SK-N-SH (cell line): Measurements from ENCODE around the gene CLMN. TPM values are rescaled to one million over a fixed set of nuclear protein-coding genes. Genes with fewer than 3 reads are reported as not detected.

Experiments
- CTCF ChIA-PET: fragments of 300-600, 350-600 bp; formaldehyde crosslinking; extraction: SDS; loops from one replicate; lab custom pipeline; 2021; lab: Yijun Ruan, JAX
- POLR2A ChIA-PET: fragments of 350-600 bp; sonication (Branson Sonifier 250); formaldehyde crosslinking; extraction: SDS; loops from one replicate; lab custom pipeline; 2020; ENCODE audit warnings: antibody characterized with exemption, inconsistent platforms; lab: Yijun Ruan, JAX
- DNase-seq: peaks from one replicate; pipeline ENCODE4 v3.0.0; 2012
- H2AFZ ChIP-seq: fragments of 200-600 bp; sonication (generic); 2 replicates; pipeline ENCODE4 v1.8.1; 2016; ENCODE audit warnings: antibody characterized with exemption, mild to moderate bottlenecking, low read depth
- H3F3A ChIP-seq: fragments of 200-600 bp; sonication (generic); replicated peaks from 2 replicates; pipeline ENCODE3; 2016; ENCODE audit warnings: antibody characterized with exemption, mild to moderate bottlenecking; ENCODE audit not compliant: insufficient read depth
- H3K27ac ChIP-seq, 2 experiments: fragments of 200-500 bp in 1 of 2; fragments of 200-600 bp in 1 of 2; sonication (Bioruptor generic) in 1 of 2; sonication (generic), shearing (Covaris generic) in 1 of 2; 2 replicates each; pipeline versions ENCODE4 v1.5.1 to v1.6.1; 2014 to 2016; ENCODE audit warnings: low read depth in 2 of 2, inconsistent platforms in 1 of 2, low read length in 1 of 2, mild to moderate bottlenecking in 1 of 2, mixed read lengths in 1 of 2
- H3K27me3 ChIP-seq: fragments of 200-600 bp; sonication (generic), shearing (Covaris generic); 2 replicates; pipeline ENCODE4 v1.6.1; 2016; ENCODE audit warnings: mixed run types; ENCODE audit not compliant: insufficient read depth
- H3K36me3 ChIP-seq, 2 experiments: fragments of 200-500 bp in 1 of 2; fragments of 200-600 bp in 1 of 2; sonication (Bioruptor generic) in 1 of 2; sonication (generic) in 1 of 2; replicated peaks in 1 of 2; 2 replicates each; pipeline versions ENCODE3 to v1.5.1; 2014 to 2016; ENCODE audit warnings: low read length in 1 of 2, mild to moderate bottlenecking in 1 of 2; ENCODE audit not compliant: insufficient read depth in 2 of 2, control insufficient read depth in 1 of 2
- H3K4me1 ChIP-seq, 2 experiments: fragments of 200-500 bp in 1 of 2; fragments of 200-600 bp in 1 of 2; sonication (Bioruptor generic) in 1 of 2; sonication (generic), shearing (Covaris generic) in 1 of 2; 2 replicates each; pipeline versions ENCODE4 v1.5.1 to v1.6.1; 2014 to 2016; ENCODE audit warnings: low read depth in 1 of 2, low read length in 1 of 2, mixed run types in 1 of 2; ENCODE audit not compliant: insufficient read depth in 2 of 2, control insufficient read depth in 1 of 2
- H3K4me2 ChIP-seq: fragments of 200-600 bp; sonication (generic), shearing (Covaris generic); 2 replicates; pipeline ENCODE4 v1.6.1; 2017; ENCODE audit warnings: mixed run types
- H3K4me3 ChIP-seq, 2 experiments: fragments of 200-500 bp in 1 of 2; fragments of 200-600 bp in 1 of 2; sonication (Bioruptor generic) in 1 of 2; sonication (generic), shearing (Covaris generic) in 1 of 2; 2 replicates each; pipeline versions ENCODE4 v1.5.1 to v1.8.1; 2014 to 2016; ENCODE audit warnings: low read depth in 2 of 2, inconsistent platforms in 1 of 2, low read length in 1 of 2, mild to moderate bottlenecking in 1 of 2, mixed read lengths in 1 of 2, moderate library complexity in 1 of 2
- H3K79me2 ChIP-seq: fragments of 200-600 bp; sonication (generic); 2 replicates; pipeline ENCODE4 v1.8.1; 2017; ENCODE audit warnings: mild to moderate bottlenecking; ENCODE audit not compliant: insufficient read depth
- H3K9ac ChIP-seq: fragments of 200-600 bp; sonication (generic); 2 replicates; pipeline ENCODE4 v1.6.1; 2017; ENCODE audit warnings: mixed run types
- H3K9me2 ChIP-seq: fragments of 200-600 bp; sonication (generic); 2 replicates; pipeline ENCODE4 v1.6.1; 2017; ENCODE audit warnings: mixed run types
- H3K9me3 ChIP-seq: fragments of 200-600 bp; sonication (generic); 2 replicates; pipeline ENCODE4 v1.6.1; 2017; ENCODE audit warnings: mixed run types, mild to moderate bottlenecking, moderate library complexity
- H4K20me1 ChIP-seq: fragments of 200-600 bp; sonication (generic); 2 replicates; pipeline ENCODE4 v1.6.1; 2017; ENCODE audit warnings: mild to moderate bottlenecking, mixed run types; ENCODE audit not compliant: insufficient read depth
- CHD2 ChIP-seq: fragments of 150-350 bp; IDR thresholded peaks from 2 replicates; pipeline ENCODE4 v1.6.1; 2018; ENCODE audit warnings: low read length; ENCODE audit not compliant: partially characterized antibody
- CTCF ChIP-seq: fragments of 200-600 bp; sonication (generic); IDR thresholded peaks from 2 replicates; pipeline ENCODE4 v1.6.1; 2017; ENCODE audit warnings: antibody characterized with exemption, mild to moderate bottlenecking, moderate library complexity
- FOXJ3 ChIP-seq: sonication (generic); formaldehyde crosslinking; IDR thresholded peaks from 2 replicates; pipeline ENCODE4 v1.5.1; 2020; ENCODE audit warnings: mild to moderate bottlenecking, missing genetic modification reagents
- GATA2 ChIP-seq: sonication (generic); formaldehyde crosslinking; IDR thresholded peaks from 2 replicates; pipeline ENCODE4 v1.5.0; 2020; ENCODE audit warnings: mild to moderate bottlenecking, missing genetic modification reagents
- NFIC ChIP-seq: IDR thresholded peaks from 2 replicates; pipeline ENCODE4 v1.4.0; 2012; ENCODE audit warnings: borderline replicate concordance
- RAD21 ChIP-seq: IDR thresholded peaks from 2 replicates; pipeline ENCODE4 v1.6.1; 2012; ENCODE audit warnings: mild to moderate bottlenecking, low read length
- RXRA ChIP-seq: IDR thresholded peaks from 2 replicates; pipeline ENCODE4 v1.4.0; 2012; ENCODE audit warnings: low read depth, mild to moderate bottlenecking, borderline replicate concordance
- SIN3A ChIP-seq: IDR thresholded peaks from 2 replicates; pipeline ENCODE4 v1.6.1; 2012; ENCODE audit warnings: low read depth, mild to moderate bottlenecking, low read length, moderate library complexity, borderline replicate concordance
- SMC3 ChIP-seq: IDR thresholded peaks from 2 replicates; pipeline ENCODE4 v1.6.1; 2012; ENCODE audit warnings: low read depth, low read length, improper control_type of control experiment
- TAF1 ChIP-seq: IDR thresholded peaks from 2 replicates; pipeline ENCODE4 v1.6.1; 2012; ENCODE audit warnings: low read depth, mild to moderate bottlenecking, low read length, moderate library complexity, borderline replicate concordance
- WGBS: methylation state at CpG from one replicate; pipeline ENCODE4 v1.1.6; 2017; ENCODE audit warnings: low lambda C conversion rate; 5-methylcytosine and 5-hydroxymethylcytosine counted together
- polyA plus RNA-seq, 3 experiments: library from polyadenylated mRNA; depleted of rRNA; stranded (reverse); fragments of >200 nt; gene quantifications; 2 replicates each; pipeline ENCODE4 v1.2.3, GENCODE V29; 2012
- TF ChIP-seq, protein P1 (sequence below): IDR thresholded peaks from 2 replicates; pipeline ENCODE4 v1.6.1; 2012; ENCODE audit warnings: mild to moderate bottlenecking, low read depth, low read length, moderate library complexity

The CLMN gene
- polyA plus RNA-seq, 1 of the 3 experiments (the other 2 are of a cell fraction): 1.4 TPM

- no peaks in the 10 kb centered on the region for H3K36me3 ChIP-seq
- ChIA-PET POLR2A (interaction anchor here (0.5 kb wide), 1 partner anchor 11 kb away, joined by 4 read pairs; no protein-coding TSS in a partner anchor), CTCF (interaction anchor here (0.6 kb wide), 1 partner anchor 34 kb away, joined by 3 read pairs; no protein-coding TSS in a partner anchor)
- H3K4me2 ChIP-seq: no peak overlapping the region
- no peak overlapping the region for H3K9ac ChIP-seq
- H3K27ac ChIP-seq: no peak overlapping the region
- no peak overlapping the region for H2AFZ ChIP-seq
- WGBS: 99% methylated on average over 6 of the region's 7 CpGs
- TF ChIP-seq GATA2 (CRISPR knock-in tag): no peak
- TF ChIP-seq CHD2: no peak
- no peak for TF ChIP-seq RAD21
- TF ChIP-seq RXRA: no peak
- TF ChIP-seq NFIC: no peak
- TF ChIP-seq TAF1: no peak
- no peak for TF ChIP-seq CTCF
- TF ChIP-seq, protein P1, sequence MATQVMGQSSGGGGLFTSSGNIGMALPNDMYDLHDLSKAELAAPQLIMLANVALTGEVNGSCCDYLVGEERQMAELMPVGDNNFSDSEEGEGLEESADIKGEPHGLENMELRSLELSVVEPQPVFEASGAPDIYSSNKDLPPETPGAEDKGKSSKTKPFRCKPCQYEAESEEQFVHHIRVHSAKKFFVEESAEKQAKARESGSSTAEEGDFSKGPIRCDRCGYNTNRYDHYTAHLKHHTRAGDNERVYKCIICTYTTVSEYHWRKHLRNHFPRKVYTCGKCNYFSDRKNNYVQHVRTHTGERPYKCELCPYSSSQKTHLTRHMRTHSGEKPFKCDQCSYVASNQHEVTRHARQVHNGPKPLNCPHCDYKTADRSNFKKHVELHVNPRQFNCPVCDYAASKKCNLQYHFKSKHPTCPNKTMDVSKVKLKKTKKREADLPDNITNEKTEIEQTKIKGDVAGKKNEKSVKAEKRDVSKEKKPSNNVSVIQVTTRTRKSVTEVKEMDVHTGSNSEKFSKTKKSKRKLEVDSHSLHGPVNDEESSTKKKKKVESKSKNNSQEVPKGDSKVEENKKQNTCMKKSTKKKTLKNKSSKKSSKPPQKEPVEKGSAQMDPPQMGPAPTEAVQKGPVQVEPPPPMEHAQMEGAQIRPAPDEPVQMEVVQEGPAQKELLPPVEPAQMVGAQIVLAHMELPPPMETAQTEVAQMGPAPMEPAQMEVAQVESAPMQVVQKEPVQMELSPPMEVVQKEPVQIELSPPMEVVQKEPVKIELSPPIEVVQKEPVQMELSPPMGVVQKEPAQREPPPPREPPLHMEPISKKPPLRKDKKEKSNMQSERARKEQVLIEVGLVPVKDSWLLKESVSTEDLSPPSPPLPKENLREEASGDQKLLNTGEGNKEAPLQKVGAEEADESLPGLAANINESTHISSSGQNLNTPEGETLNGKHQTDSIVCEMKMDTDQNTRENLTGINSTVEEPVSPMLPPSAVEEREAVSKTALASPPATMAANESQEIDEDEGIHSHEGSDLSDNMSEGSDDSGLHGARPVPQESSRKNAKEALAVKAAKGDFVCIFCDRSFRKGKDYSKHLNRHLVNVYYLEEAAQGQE: no peak
- TF ChIP-seq SIN3A: no peak
- no peak for TF ChIP-seq SMC3
- TF ChIP-seq FOXJ3 (CRISPR knock-in tag): no peak
- H3K4me1 ChIP-seq: peaks cover 10 to 34% of the 10 kb centered on the region in 2 experiments; a peak in 2 of 4 replicates
- no peak for DNase-seq
- no peaks in the 10 kb centered on the region for H3K9me2 ChIP-seq
- no peaks in the 10 kb centered on the region for H3K27me3 ChIP-seq
- H3F3A ChIP-seq: peaks cover 5% of the 10 kb centered on the region
- H3K79me2 ChIP-seq: no peaks in the 10 kb centered on the region
- no peak overlapping the region for H3K4me3 ChIP-seq
- no peaks in the 10 kb centered on the region for H3K9me3 ChIP-seq
- H4K20me1 ChIP-seq: no peaks in the 10 kb centered on the region
These were observed 94.3 kb downstream of the CLMN start for GRCh38 chr14:95225251-95225887.
